ENCODE results near the gene GALT.

DNA sequence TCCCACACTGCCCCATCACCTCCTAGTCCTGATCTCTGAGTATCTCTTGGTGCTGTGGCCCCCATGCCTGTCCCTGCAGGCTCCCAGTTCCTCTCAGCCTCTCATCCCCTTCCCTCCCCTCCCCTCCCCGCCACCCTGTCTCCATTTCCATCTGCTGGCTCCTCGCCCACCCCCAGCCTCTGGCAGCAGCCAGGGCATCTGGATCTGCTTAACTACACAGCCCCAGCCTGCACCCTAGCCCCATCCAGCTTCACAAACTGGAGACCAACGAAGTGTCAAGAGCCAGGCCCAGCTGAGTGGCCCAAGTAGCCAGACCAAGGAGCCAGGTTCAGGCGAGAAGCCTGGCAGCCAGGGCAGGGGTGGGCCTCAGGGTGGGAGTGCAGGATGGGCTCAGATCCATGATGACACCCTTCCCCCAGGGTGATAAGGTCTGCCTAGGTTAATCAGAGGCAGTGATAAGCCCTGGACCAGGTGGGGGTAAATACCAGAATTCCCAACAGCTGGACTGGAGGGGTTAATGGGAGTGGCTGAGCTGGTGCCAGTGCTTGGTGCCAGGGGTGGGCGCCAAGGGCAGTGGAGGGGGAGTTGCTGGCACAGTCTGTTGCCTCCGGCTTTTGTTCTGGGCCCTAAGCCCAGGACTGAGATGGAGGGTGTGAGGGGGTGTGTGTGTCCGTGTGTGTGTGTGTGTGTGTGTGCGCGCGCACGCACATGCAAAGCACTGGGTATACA is 8.0 kb downstream of the GALT start:
- no peak for TF ChIP-seq EZH2 (IDR thresholded peaks at IDR 0.05; ENCODE audit: borderline replicate concordance, low read depth, low read length, severe bottlenecking)
- TF ChIP-seq CTCF (IDR thresholded peaks at IDR 0.05; ENCODE audit: borderline replicate concordance, extremely low read depth, low read length, poor library complexity, severe bottlenecking) = no peak

Data from DND-41 (cell line).